Stimulated activated CD8-positive, alpha-beta memory T cell treated with anti-CD3 and anti-CD28 coated beads, Interleukin-15, amount 100 ng/mL, for 48 hours (primary cell): ENCODE results near the gene BTBD8.

Experiments used
- DNase-seq, 2 donors: peaks; one replicate each; pipeline ENCODE4 v3.0.0-alpha.2; 2020; ENCODE audit warnings: low read depth in 2 of 2

Gene BTBD8

GRCh38 chr1:92094090-92094489, 13.9 kb downstream of the BTBD8 start:
- DNase-seq = no peak

DNA sequence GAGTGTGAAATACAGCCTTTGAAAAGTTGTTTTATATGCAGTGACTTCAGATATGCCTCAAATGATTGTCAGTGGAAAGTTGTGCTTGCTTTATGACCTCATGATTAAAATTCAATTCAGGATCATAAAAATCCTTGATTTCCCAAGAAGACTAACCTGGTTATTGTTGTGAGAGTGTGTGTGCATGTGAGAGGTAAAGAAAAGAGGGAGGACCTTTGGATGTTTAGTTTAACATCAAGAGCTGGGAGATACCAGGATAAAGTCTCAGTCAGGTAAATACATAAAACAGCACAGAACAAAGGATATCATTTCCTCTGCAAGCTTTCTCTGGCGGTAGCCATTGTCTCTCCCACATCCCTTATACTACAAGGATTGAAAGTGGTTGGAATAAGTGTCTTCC, 14.4 kb downstream of the BTBD8 start:
- DNase-seq = no peak

DNA sequence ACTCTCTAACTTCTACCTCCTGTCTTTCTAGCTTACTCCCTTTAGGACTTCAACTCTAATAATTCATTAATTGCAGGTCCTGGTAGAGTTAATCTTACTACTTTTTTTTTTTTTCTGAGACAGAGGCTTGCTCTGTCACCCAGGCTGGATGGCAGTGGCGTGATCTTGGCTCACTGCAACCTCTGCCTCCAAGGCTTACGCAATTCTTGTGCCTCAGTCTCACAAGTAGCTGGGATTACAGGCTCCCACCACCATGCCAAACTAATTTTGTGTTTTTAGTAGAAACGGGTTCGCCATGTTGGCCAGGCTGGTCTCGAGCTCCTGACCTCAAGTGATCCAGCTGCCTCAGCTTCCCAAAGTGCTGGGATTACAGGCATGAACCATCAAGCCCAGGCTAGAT, 15.7 kb downstream of the BTBD8 start:
- DNase-seq = no peak

- DNase-seq = no peak
Measured at GRCh38 chr1:92096317-92096716, 16.2 kb downstream of the BTBD8 start.

DNA sequence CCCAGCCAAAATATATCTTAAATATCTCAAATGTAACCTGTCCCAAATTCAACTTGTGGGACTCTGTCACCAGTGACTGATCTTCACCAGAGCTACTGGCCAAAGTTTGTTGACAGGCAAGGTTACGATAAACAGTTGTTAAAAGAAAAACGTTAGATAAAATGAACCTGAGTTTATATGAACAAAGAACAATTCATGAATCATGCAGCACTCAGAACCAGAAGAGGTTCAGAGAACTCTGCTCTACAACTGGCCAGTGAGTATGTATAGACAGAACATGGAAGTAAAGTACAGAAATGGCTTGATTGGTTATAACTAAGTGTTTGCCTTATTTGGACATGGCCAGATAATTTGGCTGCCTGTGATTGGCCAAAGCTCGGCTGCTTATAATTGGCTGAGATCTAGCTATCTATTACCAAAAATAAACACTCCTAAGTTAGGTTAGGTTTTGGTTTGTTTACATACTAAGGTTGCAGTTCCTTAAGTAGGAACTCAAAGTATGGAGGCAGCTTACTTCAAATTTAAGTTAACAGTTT, 25.5 kb downstream of the BTBD8 start:
- DNase-seq = no peak

GRCh38 chr1:92108631-92109030, 28.5 kb downstream of the BTBD8 start:
- no peak for DNase-seq

DNA sequence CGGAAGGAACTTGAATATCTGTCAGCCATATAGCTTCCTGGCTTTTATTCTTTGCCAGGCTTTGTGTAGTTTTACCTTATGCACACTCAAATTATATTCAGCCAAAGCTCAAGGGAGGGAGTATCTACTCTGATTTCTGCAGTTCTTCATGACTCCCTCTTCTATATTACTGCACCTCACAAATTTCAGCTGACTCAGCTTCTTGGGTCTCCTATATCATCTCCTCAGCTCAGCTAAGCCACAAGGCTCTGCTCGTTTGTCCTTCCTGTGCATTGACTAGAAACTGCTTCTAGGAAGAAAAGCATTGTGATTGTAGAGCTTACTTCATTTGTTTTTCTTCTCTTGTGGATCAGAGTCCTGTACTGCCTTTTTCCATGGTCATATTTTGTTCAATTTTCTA, 37.4 kb downstream of the BTBD8 start:
- DNase-seq = no peak

- no peak for DNase-seq
Measured at GRCh38 chr1:92118826-92119225, 38.7 kb downstream of the BTBD8 start.

DNA sequence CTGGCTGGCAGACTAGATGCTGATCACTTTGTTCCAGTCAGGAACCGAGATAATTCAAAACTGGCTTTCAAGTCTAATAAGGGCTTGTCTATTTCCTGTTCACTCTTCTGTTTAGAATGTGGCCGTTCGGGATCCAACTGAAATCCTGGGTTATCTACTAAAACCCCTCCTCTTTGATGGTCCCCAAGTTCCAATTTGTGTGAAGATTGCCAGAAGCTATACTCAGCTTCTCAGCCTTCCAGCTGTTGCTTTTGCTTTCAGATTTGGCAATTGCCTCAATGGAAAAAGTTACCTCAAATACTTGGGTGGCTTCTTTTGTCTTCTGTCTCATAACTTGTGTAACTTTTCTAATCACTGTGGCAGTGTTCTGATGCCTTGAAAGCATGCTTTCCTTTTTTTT, 43.7 kb downstream of the BTBD8 start:
- DNase-seq = no peak

- no peak for DNase-seq
Measured at GRCh38 chr1:92125204-92125603, 45.1 kb downstream of the BTBD8 start.

- DNase-seq = no peak
Measured at GRCh38 chr1:92126088-92126487, 45.9 kb downstream of the BTBD8 start.

DNA sequence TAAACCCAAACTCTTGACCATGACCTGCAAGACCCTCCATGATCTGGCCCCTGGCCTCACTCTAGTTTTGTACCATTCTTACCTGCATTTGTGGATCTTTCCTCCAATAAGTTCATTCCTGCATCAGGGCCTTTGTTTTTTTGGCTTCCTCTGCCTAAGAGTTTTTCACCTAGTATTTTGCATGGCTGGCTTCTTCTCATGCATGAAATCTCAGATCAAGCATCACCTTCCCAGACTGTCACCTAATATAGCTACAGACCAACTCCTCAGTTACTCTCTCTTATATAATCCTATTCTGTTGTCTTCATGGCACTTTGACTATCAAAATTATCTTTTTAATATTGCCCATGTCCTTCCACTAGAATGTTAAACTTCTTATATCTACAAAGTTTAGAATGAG, 54.2 kb downstream of the BTBD8 start:
- DNase-seq = no peak

- DNase-seq = no peak
Measured at GRCh38 chr1:92136341-92136740, 56.2 kb downstream of the BTBD8 start.

DNA sequence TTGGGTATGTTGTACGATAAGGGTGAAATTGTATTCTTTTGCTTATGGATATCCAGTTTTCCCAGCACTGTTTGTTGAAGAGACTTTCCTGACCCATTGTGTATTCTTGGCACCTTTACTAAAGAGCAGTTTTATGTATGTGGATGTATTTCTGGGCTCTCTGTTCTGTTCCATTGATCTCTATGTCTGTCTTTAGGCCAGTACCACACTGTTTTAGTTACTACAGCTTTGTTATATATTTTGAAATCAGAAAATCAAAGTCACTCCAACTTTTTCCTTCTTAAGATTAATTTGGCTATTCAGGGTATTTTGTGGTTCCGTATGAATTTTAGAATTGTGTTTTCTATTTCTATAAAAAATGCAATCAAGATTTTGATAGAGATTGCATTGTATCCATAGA, 74.8 kb downstream of the BTBD8 start:
- DNase-seq = no peak

DNA sequence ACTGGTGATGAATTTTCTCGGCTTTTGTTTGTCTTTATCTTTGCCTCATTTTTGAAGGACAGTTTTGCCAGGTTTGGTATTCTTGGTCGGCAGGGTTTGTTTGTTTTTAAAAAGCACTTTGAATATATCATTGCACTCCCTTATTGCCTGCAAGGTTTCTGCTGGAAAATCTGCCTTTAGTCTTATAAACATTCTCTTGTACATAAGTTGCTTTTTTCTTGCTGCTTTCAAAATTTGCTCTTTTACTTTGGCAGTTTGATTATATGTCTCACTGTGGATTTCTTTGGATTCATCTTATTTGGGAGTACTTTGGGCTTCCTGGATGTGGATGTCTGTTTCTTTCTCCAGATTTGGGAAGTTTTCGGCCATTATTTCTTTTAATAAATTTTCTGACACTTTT, 79.4 kb downstream of the BTBD8 start:
- DNase-seq = no peak

DNA sequence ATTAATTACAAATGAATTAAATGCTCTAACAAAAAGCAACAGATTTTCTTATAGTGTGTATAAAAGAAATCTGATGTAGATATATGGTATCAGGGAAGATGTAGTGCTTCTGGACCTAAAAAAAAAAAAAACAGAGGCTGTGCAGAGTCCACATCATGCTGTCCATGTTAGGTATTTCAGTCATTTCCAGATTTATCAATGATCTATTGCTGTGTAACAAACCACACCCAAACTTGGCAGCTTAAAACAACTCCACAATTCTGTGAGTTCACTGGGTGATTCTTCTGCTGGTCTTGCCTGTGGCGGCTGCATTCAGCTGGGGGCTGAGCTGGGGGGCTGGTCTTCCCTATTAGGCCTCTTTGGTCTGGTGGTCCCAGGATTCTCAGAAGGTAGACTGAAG, 85.2 kb downstream of the BTBD8 start:
- no peak for DNase-seq

GRCh38 chr1:92167151-92167550, 87.0 kb downstream of the BTBD8 start:
- DNase-seq = no peak

DNA sequence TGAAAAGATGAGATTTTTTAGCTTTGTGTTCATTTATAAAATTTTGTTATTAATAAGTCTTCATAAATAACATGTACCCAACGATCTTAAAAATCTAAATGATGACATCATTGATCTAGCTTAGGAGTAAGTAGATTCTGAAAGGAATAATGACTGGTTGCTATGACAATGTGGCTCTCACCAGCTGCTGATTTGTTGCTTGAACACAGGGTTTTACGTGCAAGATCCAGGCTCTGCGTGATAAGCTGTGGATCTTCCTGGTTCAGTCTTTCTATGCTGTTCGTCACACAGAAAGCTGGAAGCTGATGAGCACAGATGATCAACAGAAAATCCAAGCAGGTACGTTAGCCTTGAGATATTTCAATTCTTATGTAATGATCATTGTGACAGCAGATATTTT, 88.5 kb downstream of the BTBD8 start:
- no peak for DNase-seq

GRCh38 chr1:92169214-92170005, 89.3 kb downstream of the BTBD8 start:
- no peak for DNase-seq

- DNase-seq = no peak
Measured at GRCh38 chr1:92184632-92185031, 104.5 kb downstream of the BTBD8 start.

DNA sequence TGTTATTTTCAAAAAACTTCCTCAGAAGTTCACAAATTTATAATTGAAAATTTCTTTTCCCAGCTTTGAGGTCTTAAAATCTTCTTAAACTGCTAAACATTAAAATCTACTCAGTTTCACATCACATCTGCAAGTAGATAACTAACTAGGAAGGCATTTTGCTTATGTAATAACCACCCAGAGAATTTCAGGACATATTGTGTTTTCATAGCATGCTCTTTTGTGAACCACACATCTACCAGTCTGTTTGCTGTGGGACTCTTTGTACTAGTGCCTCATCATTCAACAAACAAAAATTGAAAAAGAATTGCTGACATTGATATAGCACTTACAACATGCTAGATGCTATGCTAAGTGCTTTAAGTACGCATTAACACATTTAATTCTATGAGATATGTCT, 105.9 kb downstream of the BTBD8 start:
- no peak for DNase-seq

- DNase-seq = no peak
Measured at GRCh38 chr1:92188436-92189255, 108.5 kb downstream of the BTBD8 start.

- no peak for DNase-seq
Measured at GRCh38 chr1:92191726-92192125, 111.6 kb downstream of the BTBD8 start.
